Ishikawa (cell line): Measurements from ENCODE around the gene KRTAP10-8.

Source experiments
- CEBPB ChIP-seq: IDR thresholded peaks from 2 replicates; pipeline ENCODE4 v1.6.1; 2012
- CREB1 ChIP-seq: IDR thresholded peaks from 2 replicates; pipeline ENCODE4 v1.6.1; 2012; ENCODE audit warnings: low read depth
- EGR1 ChIP-seq: IDR thresholded peaks from 2 replicates; pipeline ENCODE4 v1.6.1; 2012
- EP300 ChIP-seq: IDR thresholded peaks from 2 replicates; pipeline ENCODE4 v1.6.1; 2012; ENCODE audit warnings: borderline replicate concordance
- MAX ChIP-seq: IDR thresholded peaks from 2 replicates; pipeline ENCODE4 v1.6.1; 2012
- NFIC ChIP-seq: IDR thresholded peaks from 2 replicates; pipeline ENCODE4 v1.6.1; 2012
- RAD21 ChIP-seq: IDR thresholded peaks from 2 replicates; pipeline ENCODE4 v1.6.1; 2012; ENCODE audit warnings: low read depth
- REST ChIP-seq: IDR thresholded peaks from 2 replicates; pipeline ENCODE4 v1.6.1; 2012; ENCODE audit warnings: low read depth, mild to moderate bottlenecking
- TAF1 ChIP-seq: IDR thresholded peaks from 2 replicates; pipeline ENCODE4 v1.6.1; 2012; ENCODE audit warnings: low read depth, mild to moderate bottlenecking
- TCF12 ChIP-seq: IDR thresholded peaks from 2 replicates; pipeline ENCODE4 v1.6.1; 2012; ENCODE audit warnings: low read depth
- USF1 ChIP-seq: IDR thresholded peaks from 2 replicates; pipeline ENCODE4 v1.6.1; 2012
- YY1 ChIP-seq: IDR thresholded peaks from 2 replicates; pipeline ENCODE4 v1.6.1; 2012; ENCODE audit warnings: low read depth

- TF ChIP-seq NFIC (no peak), REST (no peak), EGR1 (no peak), RAD21 (no peak), TCF12 (no peak), TAF1 (no peak), YY1 (no peak), MAX (no peak), EP300 (no peak), CREB1 (no peak), CEBPB (no peak), USF1 (no peak)
Observed at GRCh38 chr21:44569861-44570517, 41.9 kb upstream of the KRTAP10-8 start.
